KOPT-K1 (cell line): ENCODE data around the gene TMEM225.
"Not testable (repeated sequence)": the region's sequence is repeated elsewhere in the genome, so short reads cannot be mapped to it uniquely, and the experiment has no call there.

Experiments
- H3K27ac ChIP-seq: fragments of 200-600 bp; sonication (generic); 2 replicates; pipeline ENCODE4 v1.5.1; 2016; ENCODE audit warnings: antibody characterized with exemption, mild to moderate bottlenecking, low read depth, low read length; ENCODE audit not compliant: poor library complexity, severe bottlenecking
- H3K36me3 ChIP-seq: fragments of 200-600 bp; sonication (generic); 2 replicates; pipeline ENCODE4 v1.5.1; 2017; ENCODE audit warnings: antibody characterized with exemption, mild to moderate bottlenecking, low read length, moderate library complexity; ENCODE audit not compliant: insufficient read depth
- H3K9me3 ChIP-seq: fragments of 200-600 bp; sonication (generic); 2 replicates; pipeline ENCODE4 v1.5.1; 2017; ENCODE audit warnings: antibody characterized with exemption, low read length, mild to moderate bottlenecking; ENCODE audit not compliant: insufficient read depth, poor library complexity, severe bottlenecking

TMEM225 gene

GRCh38 chr11:123885570-123885969 is at the start of gene TMEM225:
TSS of gene TMEM225 (minus strand) at chr11:123885670. CDS start at chr11:123885425, 245 bp downstream.
- Histone ChIP-seq H3K36me3 (no peaks in the 10 kb centered on the region), H3K27ac (no peak within 1 kb of the TSS), H3K9me3 (no peaks in the 10 kb centered on the region)

- Histone ChIP-seq H3K27ac (no peak overlapping the region), H3K9me3 (no peaks in the 10 kb centered on the region)
These were observed 38.6 kb upstream of the TMEM225 start for GRCh38 chr11:123924027-123924426.

GRCh38 chr11:123920943-123921342 is 35.5 kb upstream of the TMEM225 start:
- H3K27ac ChIP-seq = no peak overlapping the region
- no peaks in the 10 kb centered on the region for H3K9me3 ChIP-seq
- no peaks in the 10 kb centered on the region for H3K36me3 ChIP-seq

More at GRCh38 chr11:123924027-123924426, 38.6 kb upstream of the TMEM225 start:
- no peaks in the 10 kb centered on the region for H3K36me3 ChIP-seq

GRCh38 chr11:123905826-123906225 is 20.4 kb upstream of the TMEM225 start:
- no peaks in the 10 kb centered on the region for H3K36me3 ChIP-seq
- no peak overlapping the region for H3K27ac ChIP-seq
- H3K9me3 ChIP-seq = no peaks in the 10 kb centered on the region

- Histone ChIP-seq H3K27ac (no peak overlapping the region), H3K36me3 (no peaks in the 10 kb centered on the region), H3K9me3 (no peaks in the 10 kb centered on the region)
These were observed 19.5 kb upstream of the TMEM225 start for GRCh38 chr11:123904932-123905331.

GRCh38 chr11:123903932-123904331 is 18.5 kb upstream of the TMEM225 start:
- no peaks in the 10 kb centered on the region for H3K36me3 ChIP-seq
- no peaks in the 10 kb centered on the region for H3K9me3 ChIP-seq
- H3K27ac ChIP-seq = no peak overlapping the region

GRCh38 chr11:123901867-123902266 is 16.4 kb upstream of the TMEM225 start, which contains the start of gene OR8D4:
TSS of gene OR8D4 (plus strand) at chr11:123902167. CDS start at chr11:123906432, 4,265 bp downstream.
- H3K36me3 ChIP-seq = no peaks in the 10 kb centered on the region

GRCh38 chr11:123899792-123900191 is 14.3 kb upstream of the TMEM225 start:
- H3K9me3 ChIP-seq = no peaks in the 10 kb centered on the region
- H3K27ac ChIP-seq = no peak overlapping the region
- H3K36me3 ChIP-seq = no peaks in the 10 kb centered on the region

More at GRCh38 chr11:123901867-123902266, 16.4 kb upstream of the TMEM225 start, which contains the start of gene OR8D4:
- Histone ChIP-seq H3K27ac (no peak within 1 kb of the TSS), H3K9me3 (no peaks in the 10 kb centered on the region)

GRCh38 chr11:123892031-123892430 is 6.6 kb upstream of the TMEM225 start:
- H3K27ac ChIP-seq = no peak overlapping the region
- no peaks in the 10 kb centered on the region for H3K36me3 ChIP-seq
- H3K9me3 ChIP-seq = no peaks in the 10 kb centered on the region

GRCh38 chr11:123880912-123881311 is 4.6 kb downstream of the TMEM225 start:
- H3K27ac ChIP-seq = no peak overlapping the region
- no peaks in the 10 kb centered on the region for H3K9me3 ChIP-seq
- H3K36me3 ChIP-seq = no peaks in the 10 kb centered on the region

GRCh38 chr11:123867795-123868194 is 17.7 kb downstream of the TMEM225 start:
- not testable (repeated sequence) for H3K36me3 ChIP-seq, H3K27ac ChIP-seq, H3K9me3 ChIP-seq

GRCh38 chr11:123865293-123865692 is 20.2 kb downstream of the TMEM225 start:
- not testable (repeated sequence) for H3K9me3 ChIP-seq, H3K36me3 ChIP-seq, H3K27ac ChIP-seq

GRCh38 chr11:123859731-123860130 is 25.7 kb downstream of the TMEM225 start:
- Histone ChIP-seq H3K36me3 (no peaks in the 10 kb centered on the region), H3K9me3 (no peaks in the 10 kb centered on the region), H3K27ac (no peak overlapping the region)

GRCh38 chr11:123856444-123856843 is 29.0 kb downstream of the TMEM225 start:
- Histone ChIP-seq H3K36me3 (no peaks in the 10 kb centered on the region), H3K27ac (no peak overlapping the region), H3K9me3 (no peaks in the 10 kb centered on the region)

GRCh38 chr11:123853038-123853437 is 32.4 kb downstream of the TMEM225 start:
- no peaks in the 10 kb centered on the region for H3K9me3 ChIP-seq
- H3K27ac ChIP-seq = no peak overlapping the region
- no peaks in the 10 kb centered on the region for H3K36me3 ChIP-seq

- Histone ChIP-seq H3K36me3 (no peaks in the 10 kb centered on the region), H3K27ac (no peak overlapping the region), H3K9me3 (no peaks in the 10 kb centered on the region)
These were observed 33.1 kb downstream of the TMEM225 start for GRCh38 chr11:123852321-123852720.
